Mucosa of rectum (tissue), 2 donors: ENCODE data around the gene NOX5.

Source experiments
- H3K27ac ChIP-seq, 2 donors: one replicate each; pipeline ENCODE4 v1.7.0; 2013; ENCODE audit warnings: inconsistent platforms in 2 of 2, low read depth in 2 of 2, low read length in 2 of 2
- H3K27me3 ChIP-seq, 2 donors: one replicate each; pipeline ENCODE4 v1.7.0; 2013; ENCODE audit warnings: low read length in 2 of 2; ENCODE audit not compliant: control insufficient read depth in 2 of 2, insufficient read depth in 2 of 2
- H3K36me3 ChIP-seq, 2 donors: one replicate each; pipeline ENCODE4 v1.7.0; 2013; ENCODE audit warnings: low read length in 2 of 2; ENCODE audit not compliant: control insufficient read depth in 2 of 2, insufficient read depth in 2 of 2
- H3K4me1 ChIP-seq, 2 donors: one replicate each; pipeline ENCODE4 v1.7.0; 2013; ENCODE audit warnings: low read length in 2 of 2, mild to moderate bottlenecking in 1 of 2; ENCODE audit not compliant: control insufficient read depth in 2 of 2, insufficient read depth in 2 of 2
- H3K4me3 ChIP-seq, 2 donors: one replicate each; pipeline ENCODE4 v1.7.0; 2013; ENCODE audit warnings: low read length in 2 of 2
- H3K9ac ChIP-seq, 2 donors: one replicate each; pipeline ENCODE4 v1.7.0; 2013; ENCODE audit warnings: low read length in 2 of 2, low read depth in 1 of 2, mild to moderate bottlenecking in 1 of 2
- H3K9me3 ChIP-seq, 2 donors: one replicate each; pipeline ENCODE4 v1.7.0; 2013; ENCODE audit warnings: low read length in 2 of 2; ENCODE audit not compliant: control insufficient read depth in 2 of 2
- donor health status: healthy.
- donor health status: Normal muscosa, but diverticular disease.

Gene NOX5

DNA sequence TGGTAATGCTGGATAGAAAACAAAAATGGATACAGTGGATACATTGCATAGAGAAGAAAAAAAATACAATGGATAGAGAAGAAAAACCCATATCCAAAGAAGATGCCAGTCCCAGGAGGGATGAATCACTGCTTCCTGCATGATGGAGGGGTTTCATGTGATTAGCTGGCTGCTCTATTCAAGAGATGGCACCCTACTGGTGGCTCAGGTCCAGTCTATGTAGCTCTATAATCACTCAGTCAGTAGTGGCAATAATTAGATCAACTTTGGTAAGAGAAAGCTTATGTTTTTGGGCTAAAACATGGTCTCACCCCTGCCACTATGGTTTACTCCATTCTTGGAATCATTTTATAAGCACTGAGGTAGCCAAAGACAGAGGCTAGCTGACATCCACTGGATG, 33.7 kb upstream of the NOX5 start:
- H3K4me3 ChIP-seq, result no peak overlapping the region
- H3K4me1 ChIP-seq, result no peaks in the 10 kb centered on the region
- H3K9me3 ChIP-seq, result peaks cover 0 to 4% of the 10 kb centered on the region in 2 donors
- peaks cover 0 to 4% of the 10 kb centered on the region in 2 donors for H3K27me3 ChIP-seq
- no peak overlapping the region for H3K27ac ChIP-seq
- H3K36me3 ChIP-seq, result no peaks in the 10 kb centered on the region
- no peak overlapping the region for H3K9ac ChIP-seq

DNA sequence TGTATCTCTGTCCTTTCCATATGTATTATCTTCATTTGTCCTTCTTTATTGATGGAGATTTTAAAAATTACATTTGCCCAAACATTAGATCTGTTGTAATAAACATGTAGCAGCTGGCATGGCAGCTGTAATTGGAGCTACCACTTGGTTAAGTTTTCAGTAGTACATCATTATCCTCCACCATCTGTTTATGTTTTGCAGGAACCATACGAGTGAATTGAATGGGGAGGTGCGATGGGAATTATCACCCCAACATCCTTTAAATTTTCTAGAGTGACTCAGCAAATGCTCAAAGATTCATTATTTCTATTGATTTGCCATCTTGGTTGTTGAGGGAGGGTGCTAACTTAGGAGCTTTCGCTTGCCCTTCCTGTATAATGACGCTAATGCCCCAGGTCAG, 32.6 kb upstream of the NOX5 start:
- Histone ChIP-seq H3K4me3 (no peak overlapping the region), H3K9ac (no peak overlapping the region), H3K27ac (no peak overlapping the region), H3K27me3 (peaks cover 0 to 4% of the 10 kb centered on the region in 2 donors), H3K9me3 (peaks cover 0 to 4% of the 10 kb centered on the region in 2 donors), H3K4me1 (no peaks in the 10 kb centered on the region), H3K36me3 (no peaks in the 10 kb centered on the region)

GRCh38 chr15:68982976-68983563, 31.4 kb upstream of the NOX5 start:
- Histone ChIP-seq H3K9ac (no peak overlapping the region), H3K27ac (no peak overlapping the region), H3K36me3 (no peaks in the 10 kb centered on the region), H3K4me1 (no peaks in the 10 kb centered on the region), H3K4me3 (no peak overlapping the region), H3K27me3 (peaks cover 0 to 4% of the 10 kb centered on the region in 2 donors), H3K9me3 (peaks cover 0 to 4% of the 10 kb centered on the region in 2 donors)

DNA sequence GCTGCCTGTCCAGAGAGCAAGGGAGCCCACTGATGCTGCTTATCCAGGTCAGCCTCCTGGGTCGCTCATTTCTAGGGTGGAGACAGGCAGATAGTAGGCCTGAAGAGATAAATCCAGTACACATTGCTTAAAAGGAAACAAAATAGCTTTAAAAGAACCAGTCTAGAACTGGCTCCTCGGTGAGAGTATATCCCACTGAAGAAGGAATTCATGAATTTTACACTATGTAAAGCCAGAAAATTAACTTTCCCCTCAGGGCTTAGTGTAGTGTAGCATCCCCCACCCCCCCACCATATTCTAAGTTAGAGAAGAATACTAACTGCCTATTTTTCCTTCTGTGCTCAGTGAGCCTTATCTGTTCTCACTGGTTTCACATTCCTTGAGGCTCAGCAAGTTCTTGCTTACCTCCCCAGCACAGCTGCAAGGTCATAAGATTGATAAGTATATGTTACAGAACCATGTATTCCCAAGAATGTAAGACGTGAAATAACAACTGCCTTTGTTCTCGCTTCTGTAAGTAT, 30.5 kb upstream of the NOX5 start:
- H3K4me1 ChIP-seq, result no peaks in the 10 kb centered on the region
- H3K4me3 ChIP-seq, result no peak overlapping the region
- H3K27me3 ChIP-seq, result peaks cover 0 to 4% of the 10 kb centered on the region in 2 donors
- H3K9me3 ChIP-seq, result no peaks in the 10 kb centered on the region
- no peak overlapping the region for H3K27ac ChIP-seq
- no peaks in the 10 kb centered on the region for H3K36me3 ChIP-seq
- no peak overlapping the region for H3K9ac ChIP-seq

- no peak overlapping the region for H3K27ac ChIP-seq
- H3K27me3 ChIP-seq, result peaks cover 0 to 4% of the 10 kb centered on the region in 2 donors
- no peak overlapping the region for H3K4me3 ChIP-seq
- H3K4me1 ChIP-seq, result no peaks in the 10 kb centered on the region
- no peak overlapping the region for H3K9ac ChIP-seq
- H3K36me3 ChIP-seq, result no peaks in the 10 kb centered on the region
- no peaks in the 10 kb centered on the region for H3K9me3 ChIP-seq
These were observed 29.9 kb upstream of the NOX5 start for GRCh38 chr15:68984586-68984985.

- no peaks in the 10 kb centered on the region for H3K36me3 ChIP-seq
- H3K4me3 ChIP-seq, result no peak overlapping the region
- H3K4me1 ChIP-seq, result no peaks in the 10 kb centered on the region
- peaks cover 0 to 4% of the 10 kb centered on the region in 2 donors for H3K27me3 ChIP-seq
- H3K27ac ChIP-seq, result no peak overlapping the region
- no peak overlapping the region for H3K9ac ChIP-seq
- no peaks in the 10 kb centered on the region for H3K9me3 ChIP-seq
These were observed 29.1 kb upstream of the NOX5 start for GRCh38 chr15:68985361-68985891.

- Histone ChIP-seq H3K36me3 (no peaks in the 10 kb centered on the region), H3K4me3 (no peak overlapping the region), H3K4me1 (no peaks in the 10 kb centered on the region), H3K9me3 (no peaks in the 10 kb centered on the region), H3K27me3 (no peaks in the 10 kb centered on the region), H3K9ac (no peak overlapping the region), H3K27ac (no peak overlapping the region)
These were observed 28.2 kb upstream of the NOX5 start for GRCh38 chr15:68986322-68986721.

DNA sequence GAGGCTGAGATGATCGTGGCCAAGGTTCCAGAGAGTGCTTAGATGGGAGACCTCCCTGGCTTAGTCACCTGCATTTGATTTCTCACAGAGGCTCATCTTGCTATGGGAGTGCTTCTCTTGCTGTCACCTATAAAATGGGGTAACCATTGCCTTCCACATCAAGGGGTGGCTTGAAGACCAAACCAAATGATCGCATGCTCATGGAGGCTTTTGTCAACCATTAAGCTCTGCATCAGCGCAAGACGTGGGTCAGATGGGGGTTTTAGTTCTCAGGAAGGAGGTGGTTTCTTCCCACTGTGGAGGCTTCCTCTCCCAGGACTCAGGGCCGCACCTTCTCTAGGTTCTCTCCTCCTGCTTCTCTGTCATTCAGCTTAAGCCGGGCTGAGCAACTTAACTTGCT, 27.4 kb upstream of the NOX5 start:
- Histone ChIP-seq H3K4me3 (no peak overlapping the region), H3K4me1 (no peaks in the 10 kb centered on the region), H3K9me3 (no peaks in the 10 kb centered on the region), H3K36me3 (no peaks in the 10 kb centered on the region), H3K27ac (no peak overlapping the region), H3K9ac (no peak overlapping the region), H3K27me3 (no peaks in the 10 kb centered on the region)

DNA sequence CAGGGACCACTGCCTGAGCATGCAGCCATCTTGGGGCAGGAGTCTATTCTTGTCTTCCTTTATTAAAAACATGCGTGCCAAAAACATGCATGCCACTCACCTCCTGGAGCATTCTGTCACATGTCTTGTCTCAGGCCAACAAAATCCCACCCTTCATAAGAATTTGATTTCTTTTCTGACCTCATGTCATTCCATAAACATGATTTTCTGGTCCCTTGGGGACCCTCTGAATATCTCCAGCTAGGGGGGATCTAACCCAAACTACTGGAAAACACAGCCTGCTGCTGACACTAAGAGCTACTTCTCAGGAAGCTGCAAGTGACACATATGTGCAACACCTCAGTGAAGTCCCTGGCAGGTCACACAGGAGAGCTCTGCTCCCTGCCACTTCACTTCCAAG, 26.8 kb upstream of the NOX5 start:
- Histone ChIP-seq H3K9me3 (no peaks in the 10 kb centered on the region), H3K27ac (no peak overlapping the region), H3K27me3 (no peaks in the 10 kb centered on the region), H3K9ac (no peak overlapping the region), H3K4me3 (no peak overlapping the region), H3K4me1 (no peaks in the 10 kb centered on the region), H3K36me3 (no peaks in the 10 kb centered on the region)

DNA sequence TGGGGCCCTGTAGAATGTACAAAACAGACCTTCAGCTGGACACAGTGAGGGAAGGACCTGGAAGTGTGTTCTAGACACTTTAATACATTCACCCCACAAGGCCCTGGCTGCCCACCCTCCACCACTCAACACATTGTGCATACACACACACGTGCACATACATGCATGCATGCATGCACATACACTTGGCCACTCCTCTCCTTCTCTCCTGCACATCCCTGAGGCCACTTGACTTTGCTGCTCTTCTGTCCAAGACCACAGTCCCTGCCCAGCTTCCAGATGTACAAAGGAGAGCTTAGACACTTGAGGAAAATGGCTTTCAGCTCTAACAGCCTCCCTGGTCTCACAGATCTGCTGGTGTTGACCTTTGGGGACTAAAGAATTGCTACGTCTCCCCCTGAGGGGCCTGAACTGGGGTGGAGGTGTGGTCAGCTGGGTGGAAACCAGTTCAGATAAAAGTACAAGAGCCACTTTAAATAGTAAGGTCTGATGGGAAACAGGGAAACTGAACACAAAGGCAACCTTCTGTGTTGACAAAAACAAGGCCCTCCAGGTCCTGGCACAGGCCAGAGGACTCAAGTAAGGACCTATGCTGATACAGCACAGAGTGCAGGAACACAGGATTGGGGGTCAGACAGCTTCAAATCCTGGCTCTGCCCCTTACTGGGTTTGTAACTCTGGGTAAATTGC, 24.8 kb upstream of the NOX5 start:
- no peak overlapping the region for H3K27ac ChIP-seq
- H3K27me3 ChIP-seq, result no peaks in the 10 kb centered on the region
- H3K4me3 ChIP-seq, result no peak overlapping the region
- H3K36me3 ChIP-seq, result no peaks in the 10 kb centered on the region
- H3K9me3 ChIP-seq, result no peaks in the 10 kb centered on the region
- no peaks in the 10 kb centered on the region for H3K4me1 ChIP-seq
- no peak overlapping the region for H3K9ac ChIP-seq
